Islet precursor cell (in vitro differentiated cells): Measurements from ENCODE around the gene ACP2.

Experiments
- DNase-seq: peaks from one replicate; pipeline ENCODE4 v3.0.0-alpha.2; 2018

The ACP2 gene

GRCh38 chr11:47268448-47269001 lies 19.9 kb upstream of the ACP2 start:
- DNase-seq = no peak

- DNase-seq = no peak
Measured at GRCh38 chr11:47267876-47268275, 19.3 kb upstream of the ACP2 start.

- DNase-seq = no peak
Measured at GRCh38 chr11:47264521-47264920, 15.9 kb upstream of the ACP2 start.

- peak; percentile 67 for DNase-seq
Measured at GRCh38 chr11:47264119-47264518, 15.5 kb upstream of the ACP2 start.

- no peak for DNase-seq
Measured at GRCh38 chr11:47261291-47261800, 12.7 kb upstream of the ACP2 start.

- no peak for DNase-seq
Measured at GRCh38 chr11:47260366-47260765, 11.8 kb upstream of the ACP2 start.

GRCh38 chr11:47259232-47259977 lies 10.8 kb upstream of the ACP2 start:
- peak; percentile 95 for DNase-seq

- no peak for DNase-seq
Measured at GRCh38 chr11:47258317-47258902, 9.8 kb upstream of the ACP2 start.

- peak; percentile 96 for DNase-seq
Measured at GRCh38 chr11:47257517-47258316, 9.1 kb upstream of the ACP2 start, which contains the start of gene NR1H3. Gene NR1H3 (plus strand): TSS chr11:47257996. CDS start chr11:47259217, 1,221 bp downstream.

GRCh38 chr11:47257177-47257516 lies 8.5 kb upstream of the ACP2 start:
- DNase-seq = no peak

GRCh38 chr11:47256374-47256773 lies 7.8 kb upstream of the ACP2 start:
- DNase-seq = no peak

- no peak for DNase-seq
Measured at GRCh38 chr11:47254386-47254785, 5.8 kb upstream of the ACP2 start.

- no peak for DNase-seq
Measured at GRCh38 chr11:47253660-47254059, 5.0 kb upstream of the ACP2 start.

- no peak for DNase-seq
Measured at GRCh38 chr11:47251751-47252150, 3.1 kb upstream of the ACP2 start.

- no peak for DNase-seq
Measured at GRCh38 chr11:47249378-47249715, 733 bp upstream of the ACP2 start.

- DNase-seq = no peak
Measured at GRCh38 chr11:47248304-47248663, 330 bp downstream of the ACP2 start.

GRCh38 chr11:47247502-47247901 lies 1.1 kb downstream of the ACP2 start:
- DNase-seq = no peak

- no peak for DNase-seq
Measured at GRCh38 chr11:47245611-47246357, 2.8 kb downstream of the ACP2 start.

- DNase-seq = no peak
Measured at GRCh38 chr11:47244448-47245350, 3.9 kb downstream of the ACP2 start.

GRCh38 chr11:47243454-47243853 lies 5.2 kb downstream of the ACP2 start:
- no peak for DNase-seq

GRCh38 chr11:47242596-47243192 lies 5.9 kb downstream of the ACP2 start:
- no peak for DNase-seq
